Measurements from ENCODE around the gene ZC2HC1C. TPM values are rescaled to one million over a fixed set of nuclear protein-coding genes. Genes with fewer than 3 reads are reported as not detected.
A peak's percentile ranks its signal among the peaks of the same experiment; 100 is the strongest.
"Not testable (repeated sequence)": the region's sequence is repeated elsewhere in the genome, so short reads cannot be mapped to it uniquely, and the experiment has no call there.

ZC2HC1C gene
- total RNA-seq, 3 donors from 2014 or later, result 0.45 to 0.84 (median 0.78) TPM

GRCh38 chr14:75067212-75067611 is 2.2 kb upstream of the ZC2HC1C start:
- H3K9me3 Mint-ChIP-seq, result no peaks in the 10 kb centered on the region
- DNase-seq (no peak), ATAC-seq (no peak)
- peaks cover 19% of the 10 kb centered on the region for H3K4me1 Mint-ChIP-seq (ENCODE audit: low read depth)
- H3K27me3 Mint-ChIP-seq (ENCODE audit: low read depth), result no peaks in the 10 kb centered on the region
- no peak overlapping the region for H3K4me3 Mint-ChIP-seq
- H3K36me3 Mint-ChIP-seq (ENCODE audit: insufficient read depth), result no peaks in the 10 kb centered on the region

- not testable (repeated sequence) for H3K36me3 Mint-ChIP-seq (ENCODE audit: insufficient read depth)
These were observed 1.7 kb upstream of the ZC2HC1C start for GRCh38 chr14:75067765-75068164.

GRCh38 chr14:75068294-75069120 is 934 bp upstream of the ZC2HC1C start:
- peaks cover 12% of the 10 kb centered on the region for H3K4me1 Mint-ChIP-seq (ENCODE audit: low read depth)
- no peaks in the 10 kb centered on the region for H3K36me3 Mint-ChIP-seq (ENCODE audit: insufficient read depth)
- DNase-seq (no peak), ATAC-seq (peak in 1 of 2 donors; percentile 6)
- no peaks in the 10 kb centered on the region for H3K9me3 Mint-ChIP-seq
- no peak overlapping the region for H3K4me3 Mint-ChIP-seq
- no peaks in the 10 kb centered on the region for H3K27me3 Mint-ChIP-seq (ENCODE audit: low read depth)

More at GRCh38 chr14:75067765-75068164, 1.7 kb upstream of the ZC2HC1C start:
- not testable (repeated sequence) for H3K27me3 Mint-ChIP-seq (ENCODE audit: low read depth); H3K9me3 Mint-ChIP-seq; DNase-seq; H3K4me3 Mint-ChIP-seq; ATAC-seq
- peaks cover 19% of the 10 kb centered on the region for H3K4me1 Mint-ChIP-seq (ENCODE audit: low read depth)

- ATAC-seq (no peak), DNase-seq (no peak)
- no peaks in the 10 kb centered on the region for H3K9me3 Mint-ChIP-seq
- H3K27me3 Mint-ChIP-seq (ENCODE audit: low read depth), result no peaks in the 10 kb centered on the region
- no peak overlapping the region for H3K4me3 Mint-ChIP-seq
- no peaks in the 10 kb centered on the region for H3K36me3 Mint-ChIP-seq (ENCODE audit: insufficient read depth)
- H3K4me1 Mint-ChIP-seq (ENCODE audit: low read depth), result peaks cover 5% of the 10 kb centered on the region
These were observed 337 bp downstream of the ZC2HC1C start for GRCh38 chr14:75069811-75070145.

- peaks cover 5% of the 10 kb centered on the region for H3K4me1 Mint-ChIP-seq (ENCODE audit: low read depth)
- H3K36me3 Mint-ChIP-seq (ENCODE audit: insufficient read depth), result no peaks in the 10 kb centered on the region
- H3K4me3 Mint-ChIP-seq, result no peak overlapping the region
- H3K27me3 Mint-ChIP-seq (ENCODE audit: low read depth), result no peaks in the 10 kb centered on the region
- H3K9me3 Mint-ChIP-seq, result no peaks in the 10 kb centered on the region
- ATAC-seq (no peak), DNase-seq (no peak)
These were observed 942 bp downstream of the ZC2HC1C start for GRCh38 chr14:75070383-75070782.

GRCh38 chr14:75077794-75078193 is 8.4 kb downstream of the ZC2HC1C start:
- Mint-ChIP-seq H3K27me3 (ENCODE audit: low read depth) (no peaks in the 10 kb centered on the region), H3K4me3 (no peak overlapping the region), H3K36me3 (ENCODE audit: insufficient read depth) (peaks cover 7% of the 10 kb centered on the region), H3K4me1 (ENCODE audit: low read depth) (no peaks in the 10 kb centered on the region), H3K9me3 (no peaks in the 10 kb centered on the region)
- no peak for ATAC-seq
- DNase-seq, result no peak

GRCh38 chr14:75079521-75079920 is 10.1 kb downstream of the ZC2HC1C start:
- no peaks in the 10 kb centered on the region for H3K27me3 Mint-ChIP-seq (ENCODE audit: low read depth)

GRCh38 chr14:75081660-75082229 is 12.3 kb downstream of the ZC2HC1C start:
- H3K27me3 Mint-ChIP-seq (ENCODE audit: low read depth), result no peaks in the 10 kb centered on the region
- no peaks in the 10 kb centered on the region for H3K4me1 Mint-ChIP-seq (ENCODE audit: low read depth)
- H3K4me3 Mint-ChIP-seq, result no peak overlapping the region
- no peaks in the 10 kb centered on the region for H3K9me3 Mint-ChIP-seq
- ATAC-seq (no peak), DNase-seq (no peak)
- H3K36me3 Mint-ChIP-seq (ENCODE audit: insufficient read depth), result peaks cover 26% of the 10 kb centered on the region

More at GRCh38 chr14:75079521-75079920, 10.1 kb downstream of the ZC2HC1C start:
- no peak overlapping the region for H3K4me3 Mint-ChIP-seq
- ATAC-seq, result no peak
- H3K4me1 Mint-ChIP-seq (ENCODE audit: low read depth), result no peaks in the 10 kb centered on the region
- H3K9me3 Mint-ChIP-seq, result no peaks in the 10 kb centered on the region
- DNase-seq, result no peak
- peaks cover 16% of the 10 kb centered on the region for H3K36me3 Mint-ChIP-seq (ENCODE audit: insufficient read depth)

GRCh38 chr14:75083271-75083670 is 13.8 kb downstream of the ZC2HC1C start:
- H3K27me3 Mint-ChIP-seq (ENCODE audit: low read depth), result no peaks in the 10 kb centered on the region
- no peak for ATAC-seq
- DNase-seq, result no peak
- H3K4me1 Mint-ChIP-seq (ENCODE audit: low read depth), result no peaks in the 10 kb centered on the region
- no peak overlapping the region for H3K4me3 Mint-ChIP-seq
- peaks cover 32% of the 10 kb centered on the region for H3K36me3 Mint-ChIP-seq (ENCODE audit: insufficient read depth)
- H3K9me3 Mint-ChIP-seq, result no peaks in the 10 kb centered on the region

GRCh38 chr14:75084513-75084912 is 15.1 kb downstream of the ZC2HC1C start:
- no peak for DNase-seq
- Mint-ChIP-seq H3K27me3 (ENCODE audit: low read depth) (no peaks in the 10 kb centered on the region), H3K4me1 (ENCODE audit: low read depth) (no peaks in the 10 kb centered on the region), H3K36me3 (ENCODE audit: insufficient read depth) (peaks cover 32% of the 10 kb centered on the region), H3K9me3 (no peaks in the 10 kb centered on the region), H3K4me3 (no peak overlapping the region)
- ATAC-seq, result no peak

GRCh38 chr14:75088153-75088552 is 18.7 kb downstream of the ZC2HC1C start:
- H3K27me3 Mint-ChIP-seq (ENCODE audit: low read depth), result no peaks in the 10 kb centered on the region
- no peak overlapping the region for H3K4me3 Mint-ChIP-seq
- no peak for DNase-seq
- ATAC-seq, result no peak
- H3K9me3 Mint-ChIP-seq, result no peaks in the 10 kb centered on the region
- no peaks in the 10 kb centered on the region for H3K4me1 Mint-ChIP-seq (ENCODE audit: low read depth)
- H3K36me3 Mint-ChIP-seq (ENCODE audit: insufficient read depth), result peaks cover 34% of the 10 kb centered on the region

- ATAC-seq (peak; percentile 58 to 62), DNase-seq (peak; percentile 27)
- H3K4me3 Mint-ChIP-seq, result no peak overlapping the region
- H3K9me3 Mint-ChIP-seq, result no peaks in the 10 kb centered on the region
- peaks cover 34% of the 10 kb centered on the region for H3K36me3 Mint-ChIP-seq (ENCODE audit: insufficient read depth)
- H3K4me1 Mint-ChIP-seq (ENCODE audit: low read depth), result no peaks in the 10 kb centered on the region
- no peaks in the 10 kb centered on the region for H3K27me3 Mint-ChIP-seq (ENCODE audit: low read depth)
These were observed 19.3 kb downstream of the ZC2HC1C start for GRCh38 chr14:75088566-75089373.

- H3K27me3 Mint-ChIP-seq (ENCODE audit: low read depth), result no peaks in the 10 kb centered on the region
- no peaks in the 10 kb centered on the region for H3K4me1 Mint-ChIP-seq (ENCODE audit: low read depth)
- DNase-seq, result no peak
These were observed 20.9 kb downstream of the ZC2HC1C start for GRCh38 chr14:75090353-75090752.

GRCh38 chr14:75091251-75091650 is 21.8 kb downstream of the ZC2HC1C start:
- no peak for DNase-seq
- H3K9me3 Mint-ChIP-seq, result no peaks in the 10 kb centered on the region
- no peak for ATAC-seq
- peaks cover 31% of the 10 kb centered on the region for H3K36me3 Mint-ChIP-seq (ENCODE audit: insufficient read depth)
- H3K4me3 Mint-ChIP-seq, result no peak overlapping the region
- no peaks in the 10 kb centered on the region for H3K4me1 Mint-ChIP-seq (ENCODE audit: low read depth)
- no peaks in the 10 kb centered on the region for H3K27me3 Mint-ChIP-seq (ENCODE audit: low read depth)

More at GRCh38 chr14:75090353-75090752, 20.9 kb downstream of the ZC2HC1C start:
- Mint-ChIP-seq H3K9me3 (no peaks in the 10 kb centered on the region), H3K36me3 (ENCODE audit: insufficient read depth) (peaks cover 36% of the 10 kb centered on the region), H3K4me3 (no peak overlapping the region)
- no peak for ATAC-seq

Measured in activated T-cell treated with anti-CD3 and anti-CD28 coated beads, Interleukin-2, amount 50 U/mL, for 4 hours (primary cell).